ENCODE data around the gene NUAK2. TPM values are rescaled to one million over a fixed set of nuclear protein-coding genes. Genes with fewer than 3 reads are reported as not detected.

Gene NUAK2
- total and polyA plus RNA-seq, 5 experiments from 2014 or later = 14.3 to 73.6 (median 46.9) TPM

- H3K27ac Mint-ChIP-seq = peak overlapping the region in 1 of 10 donors; percentile 49
- POLR2A ChIA-PET = interaction anchor here (0.6 to 1.0 kb wide), 3 partner anchors 54 to 258 kb away, joined by 3 to 4 read pairs (median 3); no protein-coding TSS in a partner anchor
Observed at GRCh38 chr1:205266611-205267305, 54.8 kb downstream of the NUAK2 start.

DNA sequence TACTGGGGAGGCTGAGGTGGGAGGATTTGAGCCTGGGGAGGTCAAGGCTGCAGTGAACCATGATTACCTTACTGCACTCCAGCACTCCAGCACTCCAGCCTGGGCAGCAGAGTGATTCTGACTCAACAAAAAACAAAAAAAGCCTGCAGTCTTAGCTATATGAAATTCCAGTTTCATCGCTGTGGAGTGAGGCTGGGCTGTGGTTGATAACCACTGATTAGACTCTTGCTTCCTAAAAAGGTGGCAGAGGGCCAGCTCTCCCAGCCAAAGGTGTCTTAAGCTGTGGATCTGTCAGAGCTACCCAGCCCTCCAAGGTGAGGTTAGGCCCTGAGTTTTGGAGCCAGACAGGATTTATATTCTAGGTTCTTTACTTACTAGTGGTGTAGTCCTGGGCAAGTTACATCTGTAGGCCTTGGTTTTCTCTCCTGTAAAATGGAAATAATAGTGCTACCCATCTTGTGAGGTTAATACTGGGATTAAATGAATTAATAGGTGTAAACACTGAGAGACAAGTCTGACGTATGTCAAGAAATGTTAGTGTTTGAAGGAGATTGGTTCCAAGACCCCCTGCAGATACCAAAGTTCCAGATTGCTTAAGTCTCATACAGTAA is 57.9 kb downstream of the NUAK2 start:
- no peak overlapping the region for H3K27ac Mint-ChIP-seq
- no peaks in the 10 kb centered on the region for H3K9me3 Mint-ChIP-seq

More at GRCh38 chr1:205266611-205267305, 54.8 kb downstream of the NUAK2 start:
- DNase-seq (no peak), ATAC-seq (no peak)
- Mint-ChIP-seq H3K4me1 (peaks cover 6 to 11% (median 9%) of the 10 kb centered on the region in 4 donors), H3K36me3 (peaks cover 0 to 19% (median 0%) of the 10 kb centered on the region in 3 donors), H3K27me3 (peaks cover 0 to 2% (median 0%) of the 10 kb centered on the region in 5 donors), H3K9me3 (no peaks in the 10 kb centered on the region), H3K4me3 (no peak overlapping the region)

DNA sequence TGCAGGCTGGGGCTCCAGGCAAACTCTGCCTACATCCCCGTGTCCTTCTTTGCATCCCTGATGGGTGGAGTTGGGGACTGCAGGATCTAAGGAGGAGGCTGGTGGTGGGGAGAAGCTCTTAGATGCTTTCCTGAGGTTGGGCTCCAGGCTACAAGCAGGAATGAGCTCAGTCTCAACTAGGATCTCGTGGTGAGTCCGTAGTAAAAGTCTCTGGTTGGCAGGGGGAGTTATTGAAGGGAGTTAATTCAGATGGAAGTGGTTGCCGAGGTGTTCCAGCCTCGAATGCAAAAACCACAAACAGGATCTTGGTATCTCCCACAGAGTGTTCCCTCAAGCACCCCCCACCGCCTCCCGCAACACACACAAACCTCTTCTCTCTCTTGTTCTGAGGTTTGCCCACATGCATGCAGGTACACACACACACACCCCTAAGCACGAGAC is 58.8 kb downstream of the NUAK2 start:
- Mint-ChIP-seq H3K27ac (no peak overlapping the region), H3K36me3 (peaks cover 0 to under 1% (median 0%) of the 10 kb centered on the region in 3 donors), H3K4me3 (no peak overlapping the region), H3K9me3 (no peaks in the 10 kb centered on the region), H3K4me1 (peaks cover 9 to 13% (median 10%) of the 10 kb centered on the region in 4 donors), H3K27me3 (peaks cover 0 to 2% (median 0%) of the 10 kb centered on the region in 5 donors)
- DNase-seq = no peak
- POLR2A ChIA-PET = interaction anchor here (0.6 kb wide), 1 partner anchor 856 kb away, joined by 3 read pairs; no protein-coding TSS in a partner anchor
- no peak for ATAC-seq

More for the DNA sequence above, 57.9 kb downstream of the NUAK2 start:
- peaks cover 0 to 3% (median 0%) of the 10 kb centered on the region in 3 donors for H3K36me3 Mint-ChIP-seq
- peaks cover 0 to 2% (median 0%) of the 10 kb centered on the region in 5 donors for H3K27me3 Mint-ChIP-seq
- H3K4me1 Mint-ChIP-seq = peaks cover 9 to 13% (median 10%) of the 10 kb centered on the region in 4 donors
- no peak overlapping the region for H3K4me3 Mint-ChIP-seq
- ATAC-seq (no peak), DNase-seq (no peak)
- POLR2A ChIA-PET = no interaction called here

GRCh38 chr1:205261946-205262691 is 59.4 kb downstream of the NUAK2 start:
- H3K4me1 Mint-ChIP-seq = peaks cover 8 to 11% (median 9%) of the 10 kb centered on the region in 4 donors
- no peak for ATAC-seq
- POLR2A ChIA-PET = interaction anchor here (0.6 to 2.1 kb wide), 2 partner anchors 12 to 855 kb away, joined by 3 to 6 read pairs; no protein-coding TSS in a partner anchor

GRCh38 chr1:205260948-205261732 is 60.4 kb downstream of the NUAK2 start:
- H3K36me3 Mint-ChIP-seq = no peaks in the 10 kb centered on the region
- POLR2A ChIA-PET = interaction anchor here (2.1 kb wide), 1 partner anchor 13 kb away, joined by 6 read pairs; no protein-coding TSS in a partner anchor
- H3K4me1 Mint-ChIP-seq = peaks cover 8 to 13% (median 10%) of the 10 kb centered on the region in 4 donors
- no peak for ATAC-seq
- DNase-seq = no peak
- peaks cover 0 to 3% (median 0%) of the 10 kb centered on the region in 5 donors for H3K27me3 Mint-ChIP-seq
- H3K27ac Mint-ChIP-seq = peak overlapping the region in 1 of 10 donors; percentile 17
- no peak overlapping the region for H3K4me3 Mint-ChIP-seq
- no peaks in the 10 kb centered on the region for H3K9me3 Mint-ChIP-seq

More at GRCh38 chr1:205261946-205262691, 59.4 kb downstream of the NUAK2 start:
- DNase-seq = no peak
- Mint-ChIP-seq H3K27me3 (peaks cover 0 to 3% (median 0%) of the 10 kb centered on the region in 5 donors), H3K27ac (peak overlapping the region in 1 of 10 donors; percentile 17), H3K9me3 (no peaks in the 10 kb centered on the region), H3K36me3 (no peaks in the 10 kb centered on the region), H3K4me3 (no peak overlapping the region)

DNA sequence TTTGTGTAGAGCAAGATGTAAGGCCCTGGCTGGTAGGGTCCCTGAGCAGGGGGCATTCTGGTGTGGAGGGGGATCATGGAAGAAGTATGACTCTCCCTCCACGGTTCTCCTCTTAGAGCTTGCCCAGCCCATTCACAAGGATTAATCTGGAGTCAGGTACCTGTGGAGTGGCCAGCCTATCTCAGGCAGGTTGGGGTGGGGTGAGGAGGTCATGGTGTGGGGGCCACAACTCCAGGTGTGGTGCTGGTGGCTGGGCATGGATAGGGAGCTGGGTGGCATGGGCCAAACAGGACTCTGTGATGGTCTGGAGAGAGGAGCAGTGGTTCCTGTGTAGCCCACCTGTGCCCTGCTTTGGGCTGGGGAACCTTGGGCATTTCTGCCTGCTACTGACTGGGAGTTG is 61.5 kb downstream of the NUAK2 start:
- H3K9me3 Mint-ChIP-seq = no peaks in the 10 kb centered on the region
- H3K36me3 Mint-ChIP-seq = no peaks in the 10 kb centered on the region
- DNase-seq (no peak), ATAC-seq (no peak)
- no peak overlapping the region for H3K27ac Mint-ChIP-seq
- H3K27me3 Mint-ChIP-seq = peaks cover 0 to 3% (median 0%) of the 10 kb centered on the region in 5 donors
- no peak overlapping the region for H3K4me3 Mint-ChIP-seq
- peaks cover 8 to 15% (median 11%) of the 10 kb centered on the region in 4 donors for H3K4me1 Mint-ChIP-seq
- POLR2A ChIA-PET = no interaction called here

GRCh38 chr1:205259324-205259832 is 62.2 kb downstream of the NUAK2 start:
- Mint-ChIP-seq H3K27ac (peak overlapping the region in 1 of 10 donors; percentile 60), H3K4me3 (no peak overlapping the region), H3K27me3 (peaks cover 0 to 3% (median 0%) of the 10 kb centered on the region in 5 donors), H3K4me1 (peaks cover 8 to 15% (median 11%) of the 10 kb centered on the region in 4 donors), H3K9me3 (no peaks in the 10 kb centered on the region), H3K36me3 (no peaks in the 10 kb centered on the region)
- no peak for ATAC-seq
- POLR2A ChIA-PET = interaction anchor here (0.5 kb wide), 1 partner anchor 135 kb away, joined by 6 read pairs; no protein-coding TSS in a partner anchor
- no peak for DNase-seq

- ATAC-seq (no peak), DNase-seq (no peak)
- H3K9me3 Mint-ChIP-seq = no peaks in the 10 kb centered on the region
- H3K36me3 Mint-ChIP-seq = no peaks in the 10 kb centered on the region
- peaks cover 8 to 15% (median 11%) of the 10 kb centered on the region in 4 donors for H3K4me1 Mint-ChIP-seq
- POLR2A ChIA-PET = interaction anchor here (0.5 kb wide), 1 partner anchor 134 kb away, joined by 6 read pairs; no protein-coding TSS in a partner anchor
- H3K27me3 Mint-ChIP-seq = peaks cover 0 to 3% (median 0%) of the 10 kb centered on the region in 5 donors
- no peak overlapping the region for H3K27ac Mint-ChIP-seq
- H3K4me3 Mint-ChIP-seq = no peak overlapping the region
Observed at GRCh38 chr1:205258719-205259118, 62.8 kb downstream of the NUAK2 start.

GRCh38 chr1:205258261-205258691 is 63.3 kb downstream of the NUAK2 start:
- Mint-ChIP-seq H3K36me3 (no peaks in the 10 kb centered on the region), H3K4me3 (no peak overlapping the region), H3K27ac (no peak overlapping the region), H3K9me3 (no peaks in the 10 kb centered on the region), H3K4me1 (peaks cover 8 to 15% (median 11%) of the 10 kb centered on the region in 4 donors), H3K27me3 (peaks cover 0 to 3% (median 0%) of the 10 kb centered on the region in 5 donors)
- no peak for DNase-seq
- no peak for ATAC-seq
- POLR2A ChIA-PET = interaction anchor here (0.6 kb wide), 1 partner anchor 30 kb away, joined by 3 read pairs; no protein-coding TSS in a partner anchor

DNA sequence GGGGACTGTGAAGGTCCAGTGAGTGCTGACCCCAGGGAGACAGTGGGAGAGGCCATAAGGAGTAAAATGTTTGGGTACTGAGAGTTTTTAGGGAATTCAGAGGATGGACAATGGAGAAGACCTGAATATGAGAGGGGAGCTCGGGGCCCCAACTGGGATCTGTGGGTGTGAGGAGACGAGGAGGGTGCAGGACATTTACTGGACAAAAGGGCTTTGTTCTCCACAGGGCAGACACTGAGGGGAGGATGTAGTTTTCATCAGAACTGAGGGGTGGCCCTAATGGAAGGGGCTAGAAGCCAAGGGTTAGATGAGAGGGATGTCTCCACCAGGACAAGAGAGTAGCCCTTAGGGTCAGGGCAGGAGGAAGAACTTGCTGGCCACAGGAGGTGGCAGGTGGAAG is 63.8 kb downstream of the NUAK2 start:
- Mint-ChIP-seq H3K27me3 (peaks cover 0 to 3% (median 0%) of the 10 kb centered on the region in 5 donors), H3K9me3 (no peaks in the 10 kb centered on the region), H3K27ac (no peak overlapping the region), H3K36me3 (no peaks in the 10 kb centered on the region), H3K4me1 (peaks cover 5 to 13% (median 11%) of the 10 kb centered on the region in 4 donors), H3K4me3 (peak overlapping the region in 1 of 10 donors; percentile 12)
- POLR2A ChIA-PET = interaction anchor here (0.6 kb wide), 1 partner anchor 29 kb away, joined by 3 read pairs; no protein-coding TSS in a partner anchor
- DNase-seq (no peak), ATAC-seq (no peak)

DNA sequence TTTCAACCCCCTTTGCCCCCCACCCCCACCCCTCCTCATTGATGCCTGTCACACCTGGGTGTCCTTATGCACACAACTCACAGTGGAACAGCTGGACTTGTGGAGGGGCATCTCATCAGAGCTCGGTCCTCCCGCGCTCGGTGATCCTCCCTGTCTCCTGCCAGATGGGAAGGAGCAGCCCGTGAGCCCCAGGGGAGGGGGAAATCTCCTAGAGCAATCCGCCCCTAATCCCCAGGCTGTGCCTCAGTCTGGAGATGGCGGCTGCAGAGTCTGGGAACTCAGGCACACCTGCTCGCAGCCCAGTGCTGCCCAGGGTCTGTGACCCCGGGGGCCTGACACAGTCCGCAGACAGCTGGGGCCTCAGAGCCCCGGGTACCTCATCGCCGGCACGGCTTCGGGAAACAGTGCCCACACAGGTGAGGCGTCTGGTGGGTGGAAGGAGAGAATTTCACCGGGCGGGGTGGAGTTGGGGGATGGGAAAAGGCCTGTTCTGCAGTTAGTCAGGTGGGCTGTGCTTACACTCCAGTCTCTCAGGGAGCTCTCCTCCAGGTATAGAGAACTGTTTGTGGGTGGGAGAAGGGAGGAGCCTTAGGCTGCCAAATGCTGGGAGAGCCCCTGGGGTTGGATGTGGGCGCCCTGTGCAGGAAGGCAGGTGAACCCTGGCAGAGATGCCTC is 64.5 kb downstream of the NUAK2 start:
- POLR2A ChIA-PET = interaction anchor here (0.9 to 1.0 kb wide), 2 partner anchors 29 to 46 kb away, joined by 3 to 5 read pairs; partner anchors contain the start of gene TMCC2
- Mint-ChIP-seq H3K9me3 (no peaks in the 10 kb centered on the region), H3K27me3 (peaks cover 0 to 3% (median 0%) of the 10 kb centered on the region in 5 donors), H3K36me3 (no peaks in the 10 kb centered on the region), H3K4me3 (peak overlapping the region in 1 of 10 donors; percentile 12), H3K4me1 (peaks cover 0 to 9% (median 7%) of the 10 kb centered on the region in 4 donors), H3K27ac (no peak overlapping the region)
- DNase-seq (no peak), ATAC-seq (no peak)

All from naive thymus-derived CD8-positive, alpha-beta T cell (primary cell).